HG03103 (cell line): ENCODE results near the gene NR4A1.

Experiments
- ATAC-seq: cut with Tn5 transposase; IDR thresholded peaks from one replicate; pipeline ENCODE4 v1.9.1; 2021; ENCODE audit warnings: low read depth; ENCODE audit not compliant: unreplicated experiment

The NR4A1 gene

GRCh38 chr12:52050758-52051541 is at the start of gene NR4A1:
Gene NR4A1, plus strand, starts transcription at chr12:52051442. Its CDS starts 2,887 bp downstream, at chr12:52054329.
- ATAC-seq, result peak; percentile 60

DNA sequence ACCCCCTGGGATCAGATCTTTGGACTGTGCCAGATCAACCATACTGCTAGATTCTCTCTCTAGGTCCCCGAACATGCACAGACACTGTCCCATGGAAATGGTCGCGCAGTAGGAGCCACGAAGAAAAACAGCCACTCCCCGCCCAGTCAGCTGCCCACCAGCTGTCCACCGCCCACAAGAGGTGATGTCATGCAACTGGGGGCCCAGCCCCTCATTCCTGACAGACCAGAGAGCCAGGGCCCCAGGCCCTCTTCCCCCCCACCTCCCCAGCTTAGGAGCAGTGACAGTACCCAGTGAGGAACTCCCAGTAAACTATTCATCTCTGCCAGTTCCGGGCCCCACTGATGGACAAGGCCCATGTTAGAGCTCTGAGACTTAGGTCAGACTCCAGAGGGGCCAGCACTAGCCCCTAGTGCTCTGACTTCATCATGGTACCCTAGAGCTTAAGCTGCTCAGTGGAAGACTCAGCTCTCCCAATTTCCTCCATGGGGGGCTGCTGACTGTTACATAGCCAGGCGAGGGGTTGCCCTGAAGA is 48.2 kb upstream of the NR4A1 start:
- ATAC-seq, result no peak

DNA sequence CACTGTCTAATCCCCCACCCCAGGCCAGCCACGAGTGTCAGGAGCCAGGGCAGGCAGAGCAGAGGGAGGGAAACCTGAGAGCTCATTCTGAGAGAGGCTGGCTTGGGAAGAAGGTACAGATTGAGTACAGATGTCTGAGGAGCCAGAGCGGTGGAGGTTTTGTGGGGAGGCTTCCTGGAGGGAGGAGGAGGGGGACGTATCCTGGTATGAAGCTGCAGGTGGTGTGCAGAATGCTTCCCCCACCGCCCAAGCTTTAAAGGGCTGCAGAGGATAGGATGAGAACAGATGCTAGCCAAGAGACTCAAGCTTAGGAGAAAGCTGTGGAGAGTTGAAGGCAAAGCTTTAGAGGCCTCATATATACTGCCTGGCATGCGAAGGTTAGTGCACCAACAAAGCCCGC is 47.7 kb upstream of the NR4A1 start:
- ATAC-seq, result no peak

GRCh38 chr12:52004042-52004648 is 47.1 kb upstream of the NR4A1 start:
- no peak for ATAC-seq

GRCh38 chr12:52005218-52005902 is 45.9 kb upstream of the NR4A1 start:
- no peak for ATAC-seq

GRCh38 chr12:52005903-52006703 is 45.1 kb upstream of the NR4A1 start:
- ATAC-seq, result peak; percentile 66

GRCh38 chr12:52006726-52007157 is 44.5 kb upstream of the NR4A1 start, which contains the start of gene TAMALIN:
Gene TAMALIN, plus strand, starts transcription at chr12:52006946. Its CDS starts 74 bp downstream, at chr12:52007020.
- ATAC-seq, result no peak

DNA sequence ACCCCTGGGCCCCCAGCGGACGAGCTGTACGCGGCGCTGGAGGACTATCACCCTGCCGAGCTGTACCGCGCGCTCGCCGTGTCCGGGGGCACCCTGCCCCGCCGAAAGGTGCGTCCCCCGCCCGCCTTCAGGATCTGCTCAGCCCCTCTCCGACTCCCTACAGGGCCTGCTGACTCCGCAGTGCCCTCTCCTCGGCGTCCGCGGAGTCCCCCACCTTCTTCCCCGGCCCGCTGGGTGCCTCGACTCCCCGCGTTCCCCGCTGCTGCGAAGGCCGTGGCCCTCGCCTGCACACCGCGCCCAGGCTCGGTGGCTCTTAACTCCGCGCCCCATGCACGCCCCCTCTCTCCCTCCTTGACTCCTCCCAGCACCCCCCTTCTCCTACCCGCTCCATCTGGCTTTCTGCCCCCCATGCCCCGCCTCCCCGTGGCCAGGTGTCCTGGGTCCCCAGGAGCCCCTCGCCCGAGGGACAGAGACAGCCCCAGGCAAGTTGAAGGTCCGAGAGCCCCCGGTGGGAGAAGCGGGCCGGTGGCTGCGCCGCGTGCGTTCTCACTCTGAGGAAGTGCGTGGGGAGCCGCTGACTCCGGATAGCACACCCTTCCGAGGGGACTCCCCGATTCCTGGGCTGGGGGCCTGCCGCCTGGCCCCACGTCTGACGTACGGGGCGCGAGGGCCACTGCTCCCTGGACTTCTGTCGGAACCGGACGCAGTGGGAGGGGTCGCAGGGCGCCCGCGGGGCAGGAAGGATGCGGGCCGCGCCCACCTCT is 43.9 kb upstream of the NR4A1 start:
- ATAC-seq, result no peak

DNA sequence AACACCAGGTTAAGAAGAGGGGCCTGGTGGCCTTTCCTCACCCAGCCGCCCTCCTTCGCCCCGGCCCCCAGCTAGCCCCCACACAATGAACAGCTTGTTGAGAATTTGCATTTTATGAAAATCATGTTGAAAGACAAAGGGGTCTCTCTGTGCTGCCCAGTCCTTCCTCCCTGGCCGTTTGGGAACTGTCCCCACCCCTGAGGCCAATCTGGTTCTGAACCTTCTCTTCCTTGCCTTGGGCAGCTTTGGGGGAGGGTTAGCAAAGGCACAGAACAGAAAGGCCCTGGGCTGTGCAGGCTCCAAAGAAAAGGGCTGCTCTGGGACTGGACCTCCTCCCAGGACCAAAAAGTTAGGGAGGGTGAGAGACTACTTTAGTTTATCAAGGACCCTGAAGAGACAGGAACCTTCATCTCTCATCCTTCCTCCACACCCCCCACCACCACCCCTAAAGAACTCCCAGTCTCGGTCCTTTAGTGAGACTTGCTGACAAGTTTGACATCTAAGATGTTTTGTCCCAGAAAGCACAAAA is 43.2 kb upstream of the NR4A1 start:
- no peak for ATAC-seq

DNA sequence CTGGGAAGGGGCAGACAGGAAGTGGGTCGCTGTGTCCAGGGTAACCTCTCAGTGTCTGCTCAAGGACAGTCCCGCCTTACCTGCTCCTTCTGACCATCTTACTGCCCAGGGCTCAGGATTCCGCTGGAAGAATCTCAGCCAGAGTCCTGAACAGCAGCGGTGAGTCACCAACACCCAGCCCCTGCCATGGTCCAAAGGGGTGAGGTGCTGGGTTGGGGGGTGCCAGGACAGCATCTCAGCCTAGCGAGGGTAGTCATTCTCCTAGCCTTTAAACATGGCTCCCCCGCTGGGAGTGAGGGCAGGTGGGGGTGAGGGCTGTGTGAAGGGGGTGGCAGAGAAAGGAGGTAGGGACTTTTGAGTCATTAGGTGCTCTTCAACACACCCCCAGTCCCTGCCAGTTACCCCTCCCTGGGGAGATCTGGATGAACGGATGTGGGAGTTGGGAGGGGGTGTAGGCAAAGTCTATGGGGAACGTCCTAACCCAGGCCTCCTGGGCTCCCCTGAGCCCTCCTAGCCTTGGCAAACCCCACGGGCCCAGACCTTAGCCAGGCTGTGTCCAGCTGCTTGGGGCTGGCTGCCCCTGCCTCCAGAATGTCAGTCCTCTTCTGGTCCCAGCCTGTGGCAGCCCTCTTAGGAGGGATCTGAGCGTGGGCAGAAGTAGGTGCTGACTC is 42.0 kb upstream of the NR4A1 start:
- ATAC-seq, result no peak

DNA sequence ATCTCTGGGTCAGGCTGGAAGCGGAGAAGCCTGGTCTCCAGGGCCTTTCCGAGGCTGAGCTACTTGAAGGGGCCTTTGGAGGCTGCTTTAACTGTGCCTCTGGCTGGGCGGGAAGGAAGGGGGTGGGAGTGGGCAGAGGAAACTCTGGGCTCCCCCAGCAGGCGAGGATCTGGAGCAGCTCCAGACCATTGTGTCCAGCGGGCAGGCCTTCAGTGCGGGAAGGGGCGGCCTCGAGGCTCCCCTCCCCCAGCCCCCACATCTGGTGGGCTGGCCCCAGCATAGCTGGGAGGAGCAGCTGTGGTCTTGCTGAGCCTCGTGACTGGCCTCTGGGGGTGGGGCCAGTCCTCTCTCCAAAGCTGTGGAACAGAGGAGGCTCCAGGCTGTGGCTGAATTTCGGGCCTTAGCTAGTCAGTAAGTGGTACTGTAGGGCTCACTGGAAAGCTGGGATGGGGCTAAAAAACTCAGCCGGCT is 41.1 kb upstream of the NR4A1 start:
- ATAC-seq, result no peak

DNA sequence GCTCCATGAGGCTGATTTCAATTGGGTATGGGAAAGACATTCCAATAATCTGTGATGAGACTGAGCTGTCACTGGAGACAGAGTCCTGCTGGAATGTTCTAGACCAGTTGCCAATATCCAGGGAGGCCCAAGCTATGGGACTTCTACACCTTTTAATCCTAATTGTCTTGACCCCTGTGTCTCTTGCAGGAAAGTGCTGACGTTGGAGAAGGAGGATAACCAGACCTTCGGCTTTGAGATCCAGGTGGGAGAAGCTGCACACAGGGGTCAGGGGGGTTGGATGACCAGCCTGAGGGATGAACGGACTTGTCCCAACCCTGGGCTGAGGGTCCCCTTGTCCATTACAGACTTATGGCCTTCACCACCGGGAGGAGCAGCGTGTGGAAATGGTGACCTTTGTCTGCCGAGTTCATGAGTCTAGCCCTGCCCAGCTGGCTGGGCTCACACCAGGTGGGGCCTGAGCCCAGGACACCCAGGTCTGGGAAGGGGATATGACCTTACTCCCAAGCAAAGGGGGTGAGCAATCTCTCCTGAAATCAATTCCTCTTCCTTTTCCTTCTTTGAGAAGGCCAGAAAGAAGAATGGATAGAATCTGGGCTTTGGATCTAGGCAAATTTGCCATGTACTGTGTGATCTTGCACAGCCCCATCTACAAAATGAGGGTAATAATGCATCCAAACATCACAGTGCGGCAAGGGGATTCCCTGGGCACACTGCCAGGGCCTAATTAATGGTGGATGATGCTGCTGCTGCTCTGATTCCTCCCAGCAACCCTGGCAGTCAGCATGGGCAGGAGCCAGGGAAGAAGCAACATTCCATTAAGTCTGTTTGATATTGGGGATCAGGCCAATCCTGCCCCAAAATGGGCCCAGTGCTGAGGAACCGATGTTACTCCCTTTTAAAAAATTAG is 40.3 kb upstream of the NR4A1 start:
- no peak for ATAC-seq

DNA sequence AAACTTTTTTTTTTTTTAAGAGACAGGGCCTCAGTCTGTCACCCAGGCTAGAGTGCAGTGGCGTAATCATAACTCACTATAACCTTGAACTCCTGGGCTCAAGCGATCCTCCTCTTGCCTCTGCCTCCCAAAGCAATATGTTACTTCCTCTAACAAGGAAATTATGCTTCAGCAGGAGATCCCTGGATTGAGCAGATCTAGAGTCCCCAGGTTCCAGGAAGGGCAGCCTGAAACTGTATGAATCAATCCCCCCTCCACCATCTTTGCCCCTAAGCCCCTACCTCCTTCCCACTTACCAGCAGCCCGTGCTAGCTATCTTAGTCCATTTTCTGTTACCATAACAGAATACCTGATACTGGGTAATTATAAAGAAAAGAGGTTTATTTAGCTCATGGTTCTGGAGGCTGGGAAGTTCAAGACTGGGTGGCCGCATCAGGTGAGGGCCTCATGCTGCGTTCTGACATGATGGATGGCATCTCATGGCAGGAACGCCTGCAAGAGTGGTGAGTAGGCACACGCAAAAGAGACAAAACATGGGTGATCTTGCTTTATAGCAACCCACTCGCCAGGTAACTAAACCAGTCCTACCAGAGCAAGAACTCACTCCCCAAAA is 39.5 kb upstream of the NR4A1 start:
- ATAC-seq, result no peak

GRCh38 chr12:52013626-52014310 is 37.5 kb upstream of the NR4A1 start:
- no peak for ATAC-seq

DNA sequence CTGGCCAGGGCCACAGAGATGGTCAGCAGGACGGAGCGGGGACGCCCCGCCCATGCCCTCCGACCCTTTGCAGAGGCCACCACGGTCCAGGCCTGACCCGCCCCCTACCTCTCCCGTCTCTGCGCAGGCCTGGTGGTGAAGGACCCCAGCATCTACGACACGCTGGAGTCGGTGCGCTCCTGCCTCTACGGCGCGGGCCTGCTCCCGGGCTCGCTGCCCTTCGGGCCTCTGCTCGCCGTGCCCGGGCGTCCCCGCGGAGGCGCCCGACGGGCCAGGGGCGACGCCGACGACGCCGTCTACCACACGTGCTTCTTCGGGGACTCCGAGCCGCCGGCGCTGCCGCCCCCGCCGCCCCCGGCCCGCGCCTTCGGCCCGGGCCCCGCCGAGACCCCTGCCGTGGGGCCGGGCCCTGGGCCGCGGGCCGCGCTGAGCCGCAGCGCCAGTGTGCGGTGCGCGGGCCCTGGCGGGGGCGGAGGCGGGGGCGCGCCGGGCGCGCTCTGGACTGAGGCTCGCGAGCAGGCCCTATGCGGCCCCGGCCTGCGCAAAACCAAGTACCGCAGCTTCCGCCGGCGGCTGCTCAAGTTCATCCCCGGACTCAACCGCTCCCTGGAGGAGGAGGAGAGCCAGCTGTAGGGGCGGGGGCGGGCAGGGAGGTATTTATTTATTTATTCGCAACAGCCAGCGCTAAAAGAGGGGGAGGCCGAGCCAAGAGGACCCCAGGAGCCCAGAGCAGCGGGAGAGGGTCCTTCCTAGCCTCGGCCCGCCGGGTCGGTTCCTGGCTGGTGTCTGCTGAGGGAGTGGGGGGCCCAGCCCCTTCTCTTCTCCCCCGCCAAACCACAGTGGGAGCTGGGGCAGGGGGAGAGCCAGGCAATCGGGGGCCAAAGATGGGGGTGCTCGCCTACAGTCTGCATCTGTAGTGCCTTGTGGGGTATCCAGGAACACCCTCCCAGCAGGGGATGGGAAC is 36.4 kb upstream of the NR4A1 start:
- ATAC-seq, result no peak
